SU-DHL-6 (cell line): ENCODE data around the gene NUDT8.
"Not testable (repeated sequence)": the region's sequence is repeated elsewhere in the genome, so short reads cannot be mapped to it uniquely, and the experiment has no call there.

Experiments
- H2AFZ ChIP-seq: fragments of 200-600 bp; sonication (generic); 2 replicates; pipeline ENCODE4 v1.6.1; 2014; ENCODE audit warnings: low read depth, mild to moderate bottlenecking, moderate library complexity, mixed read lengths, antibody characterized with exemption, low read length; ENCODE audit not compliant: severe bottlenecking
- H3F3A ChIP-seq: fragments of 200-600 bp; shearing (Covaris generic); 2 replicates; pipeline ENCODE4 v1.6.0; 2016; ENCODE audit warnings: antibody characterized with exemption, mild to moderate bottlenecking; ENCODE audit not compliant: insufficient read depth
- H3K27ac ChIP-seq: fragments of 200-600 bp; sonication (generic); 2 replicates; pipeline ENCODE4 v1.5.1; 2016; ENCODE audit warnings: low read depth, mild to moderate bottlenecking, low read length, moderate library complexity, mixed read lengths
- H3K27me3 ChIP-seq: fragments of 200-600 bp; sonication (generic), shearing (Covaris generic); 2 replicates; pipeline ENCODE4 v1.6.0; 2014; ENCODE audit warnings: mild to moderate bottlenecking, low read length
- H3K36me3 ChIP-seq: fragments of 200-600 bp; sonication (generic); 2 replicates; pipeline ENCODE4 v1.6.1; 2014; ENCODE audit warnings: mild to moderate bottlenecking, low read length, mixed read lengths
- H3K4me2 ChIP-seq: fragments of 300-600, 200-600 bp; shearing (Covaris generic), sonication (generic); 2 replicates; pipeline ENCODE4 v1.6.0; 2014; ENCODE audit warnings: low read length, low read depth, mild to moderate bottlenecking; ENCODE audit not compliant: poor library complexity, severe bottlenecking
- H3K4me3 ChIP-seq: fragments of 200-600 bp; sonication (generic); 2 replicates; pipeline ENCODE4 v1.5.1; 2014; ENCODE audit warnings: antibody characterized with exemption, low read length, mild to moderate bottlenecking, mixed read lengths; ENCODE audit not compliant: insufficient read depth, poor library complexity, severe bottlenecking
- H3K79me2 ChIP-seq: fragments of 200-600 bp; sonication (generic); 2 replicates; pipeline ENCODE4 v1.6.1; 2014; ENCODE audit warnings: mild to moderate bottlenecking, low read length, moderate library complexity; ENCODE audit not compliant: insufficient read depth
- H3K9ac ChIP-seq: fragments of 200-600 bp; sonication (generic); 2 replicates; pipeline ENCODE4 v1.7.0; 2014; ENCODE audit warnings: mild to moderate bottlenecking, low read length
- H3K9me2 ChIP-seq: fragments of 200-600 bp; sonication (generic); replicated peaks from 2 replicates; pipeline ENCODE4 v1.6.1; 2014; ENCODE audit warnings: low read length; ENCODE audit not compliant: insufficient read depth
- H3K9me3 ChIP-seq: fragments of 200-600 bp; sonication (generic); 2 replicates; pipeline ENCODE4 v1.6.1; 2014; ENCODE audit warnings: low read length, mixed read lengths; ENCODE audit not compliant: insufficient read depth
- H4K20me1 ChIP-seq: fragments of 200-600 bp; sonication (generic); 2 replicates; pipeline ENCODE4 v1.6.1; 2014; ENCODE audit warnings: low read depth, mild to moderate bottlenecking, antibody characterized with exemption, low read length, moderate library complexity, mixed read lengths
- CTCF ChIP-seq: fragments of 200-600 bp; sonication (generic); IDR thresholded peaks from one replicate; pipeline ENCODE4 v1.5.1; 2017; ENCODE audit warnings: antibody characterized with exemption, mild to moderate bottlenecking, low read length, moderate library complexity; ENCODE audit not compliant: insufficient read depth, poor library complexity, severe bottlenecking
- EZH2phosphoT487 ChIP-seq: fragments of 200-600 bp; sonication (generic), shearing (Covaris generic); conservative IDR thresholded peaks from 2 replicates; pipeline ENCODE4 v1.6.1; 2018; ENCODE audit warnings: mild to moderate bottlenecking, antibody characterized with exemption, low read length, moderate library complexity, mixed read lengths

Gene NUDT8

DNA sequence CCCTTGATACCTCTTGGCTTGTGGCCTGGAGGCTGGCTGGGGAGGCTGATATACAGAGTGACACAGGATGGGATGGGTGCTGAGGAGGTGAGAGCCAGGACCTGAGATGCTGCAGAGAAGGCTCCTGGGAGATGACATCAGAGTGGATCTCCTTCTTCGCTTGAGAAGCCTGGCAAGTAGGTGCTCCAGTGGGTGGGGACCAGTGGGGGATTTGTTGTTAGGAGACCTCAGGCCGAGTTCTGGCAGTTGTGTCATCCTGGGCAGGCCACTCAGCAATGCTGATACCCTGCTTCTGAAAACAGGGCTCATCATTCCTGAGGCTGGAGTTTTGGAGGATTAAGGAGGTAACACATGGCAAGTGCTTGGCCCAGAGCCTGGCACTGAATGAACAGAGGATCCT is 24.9 kb downstream of the NUDT8 start:
- Histone ChIP-seq H4K20me1 (no peaks in the 10 kb centered on the region), H3K4me2 (no peak overlapping the region), H3F3A (peaks cover 10% of the 10 kb centered on the region), H3K4me3 (no peak overlapping the region), H2AFZ (no peak overlapping the region), H3K27me3 (no peaks in the 10 kb centered on the region), H3K9ac (no peak overlapping the region), H3K79me2 (peaks cover 11% of the 10 kb centered on the region), H3K27ac (no peak overlapping the region), H3K9me2 (no peaks in the 10 kb centered on the region), H3K9me3 (0 out of 2 replicates have a peak, but pooled peaks cover 4% of the 10 kb centered on the region), H3K36me3 (no peaks in the 10 kb centered on the region)
- TF ChIP-seq EZH2phosphoT487 (no peak), CTCF (no peak)

- H3K9me2 ChIP-seq, H3K36me3 ChIP-seq, H3K4me3 ChIP-seq, H3K4me2 ChIP-seq, H4K20me1 ChIP-seq, H3K27ac ChIP-seq, H3K9me3 ChIP-seq, H2AFZ ChIP-seq, H3K9ac ChIP-seq, H3K27me3 ChIP-seq: not testable (repeated sequence)
- H3K79me2 ChIP-seq: peaks cover 11% of the 10 kb centered on the region
- H3F3A ChIP-seq: peaks cover 13% of the 10 kb centered on the region; the same call in 1 of the 2 replicates
Measured at GRCh38 chr11:67604119-67604518, 25.6 kb downstream of the NUDT8 start.

DNA sequence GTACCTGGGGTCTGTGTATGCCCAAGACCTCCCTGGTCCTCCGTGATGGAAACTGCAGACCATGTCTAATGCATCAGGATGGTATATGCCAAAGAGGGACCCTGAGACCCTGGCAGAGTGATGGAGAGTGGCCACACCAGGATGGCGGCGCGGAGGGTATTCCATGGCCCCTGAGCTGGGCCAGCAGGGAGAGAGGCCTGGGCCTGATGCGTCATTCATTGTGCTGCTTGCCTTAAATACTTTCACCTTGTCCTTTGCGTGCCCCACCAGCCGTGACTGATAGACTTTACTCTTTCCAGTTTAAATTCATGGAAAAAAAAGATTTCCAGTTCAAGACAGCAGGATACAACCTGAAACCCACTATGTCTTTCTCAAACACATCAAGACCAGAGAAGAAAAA is 28.6 kb downstream of the NUDT8 start:
- H3K9ac ChIP-seq: peak overlapping the region; percentile 48
- TF ChIP-seq CTCF (no peak), EZH2phosphoT487 (no peak)
- no peaks in the 10 kb centered on the region for H3K36me3 ChIP-seq
- H3F3A ChIP-seq: peaks cover 13% of the 10 kb centered on the region; the same call in 1 of the 2 replicates
- H3K9me3 ChIP-seq: 0 out of 2 replicates have a peak, but pooled peaks cover 4% of the 10 kb centered on the region
- H3K4me2 ChIP-seq: peak overlapping the region; percentile 85
- no peaks in the 10 kb centered on the region for H3K9me2 ChIP-seq
- H3K79me2 ChIP-seq: no peaks in the 10 kb centered on the region
- H3K27me3 ChIP-seq: no peaks in the 10 kb centered on the region
- H3K4me3 ChIP-seq: peak overlapping the region; percentile 42
- H3K27ac ChIP-seq: peak overlapping the region; percentile 88
- H4K20me1 ChIP-seq: no peaks in the 10 kb centered on the region
- no peak overlapping the region for H2AFZ ChIP-seq

GRCh38 chr11:67600324-67601029 is 29.3 kb downstream of the NUDT8 start:
- H3K36me3 ChIP-seq: no peaks in the 10 kb centered on the region
- H3K79me2 ChIP-seq: no peaks in the 10 kb centered on the region
- 0 out of 2 replicates have a peak, but pooled peaks cover 4% of the 10 kb centered on the region for H3K9me3 ChIP-seq
- peak overlapping the region; percentile 85 for H3K4me2 ChIP-seq
- H4K20me1 ChIP-seq: no peaks in the 10 kb centered on the region
- peak overlapping the region; percentile 48 for H3K9ac ChIP-seq
- peak overlapping the region; percentile 23 for H2AFZ ChIP-seq
- peaks cover 13% of the 10 kb centered on the region; the same call in 1 of the 2 replicates for H3F3A ChIP-seq
- H3K4me3 ChIP-seq: peak overlapping the region; percentile 42
- no peaks in the 10 kb centered on the region for H3K9me2 ChIP-seq
- H3K27ac ChIP-seq: peak overlapping the region; percentile 88
- TF ChIP-seq CTCF (no peak), EZH2phosphoT487 (no peak)
- H3K27me3 ChIP-seq: no peaks in the 10 kb centered on the region
